ENCODE results near the gene MCC. TPM values are rescaled to one million over a fixed set of nuclear protein-coding genes. Genes with fewer than 3 reads are reported as not detected.

The MCC gene
- total and polyA plus RNA-seq, 4 donors = 4.5 to 20.0 (median 9.7) TPM

- no peak overlapping the region for H3K27ac ChIP-seq (ENCODE audit: low read depth in 1 of 2, low read length in 2 of 2)
- intact Hi-C loops (cut with DNase I) = no loop called here
- H3K27me3 ChIP-seq (ENCODE audit: control insufficient read depth in 1 of 2, insufficient read depth in 2 of 2, low read length in 1 of 2) = no peaks in the 10 kb centered on the region
- no peak for DNase-seq
- no peaks in the 10 kb centered on the region for H3K4me1 ChIP-seq (ENCODE audit: control insufficient read depth in 1 of 2, insufficient read depth in 2 of 2, low read length in 2 of 2)
- H3K9me3 ChIP-seq (ENCODE audit: control insufficient read depth, low read length) = no peaks in the 10 kb centered on the region
- H3K4me3 ChIP-seq (ENCODE audit: low read length in 2 of 2) = no peak overlapping the region
- WGBS, 2 donors = 85% methylated on average over 4 of the region's 4 CpGs
- no peak for ATAC-seq (ENCODE audit: low FRiP score)
- H3K36me3 ChIP-seq (ENCODE audit: control insufficient read depth in 1 of 2, insufficient read depth in 2 of 2, low read length in 1 of 2) = no peaks in the 10 kb centered on the region
These were observed 218.9 kb downstream of the MCC start for GRCh38 chr5:113269023-113269997.

GRCh38 chr5:113268232-113268631 lies 220.0 kb downstream of the MCC start:
- 97 to 99% methylated on average over 4 of the region's 4 CpGs for WGBS, 2 donors

GRCh38 chr5:113267361-113267900 lies 220.8 kb downstream of the MCC start:
- no peak for ATAC-seq (ENCODE audit: low FRiP score)
- no peak overlapping the region for H3K27ac ChIP-seq (ENCODE audit: low read depth in 1 of 2, low read length in 2 of 2)

More at GRCh38 chr5:113268232-113268631, 220.0 kb downstream of the MCC start:
- Histone ChIP-seq H3K4me3 (ENCODE audit: low read length in 2 of 2) (no peak overlapping the region), H3K4me1 (ENCODE audit: control insufficient read depth in 1 of 2, insufficient read depth in 2 of 2, low read length in 2 of 2) (no peaks in the 10 kb centered on the region), H3K27me3 (ENCODE audit: control insufficient read depth in 1 of 2, insufficient read depth in 2 of 2, low read length in 1 of 2) (no peaks in the 10 kb centered on the region), H3K36me3 (ENCODE audit: control insufficient read depth in 1 of 2, insufficient read depth in 2 of 2, low read length in 1 of 2) (no peaks in the 10 kb centered on the region), H3K27ac (ENCODE audit: low read depth in 1 of 2, low read length in 2 of 2) (no peak overlapping the region), H3K9me3 (ENCODE audit: control insufficient read depth, low read length) (no peaks in the 10 kb centered on the region)
- intact Hi-C loops (cut with DNase I) = no loop called here
- DNase-seq (no peak), ATAC-seq (ENCODE audit: low FRiP score) (no peak)

GRCh38 chr5:113266913-113267227 lies 221.4 kb downstream of the MCC start:
- ATAC-seq (ENCODE audit: low FRiP score) = no peak
- Histone ChIP-seq H3K27ac (ENCODE audit: low read depth in 1 of 2, low read length in 2 of 2) (no peak overlapping the region), H3K9me3 (ENCODE audit: control insufficient read depth, low read length) (no peaks in the 10 kb centered on the region), H3K4me3 (ENCODE audit: low read length in 2 of 2) (no peak overlapping the region), H3K36me3 (ENCODE audit: control insufficient read depth in 1 of 2, insufficient read depth in 2 of 2, low read length in 1 of 2) (no peaks in the 10 kb centered on the region), H3K4me1 (ENCODE audit: control insufficient read depth in 1 of 2, insufficient read depth in 2 of 2, low read length in 2 of 2) (no peaks in the 10 kb centered on the region), H3K27me3 (ENCODE audit: control insufficient read depth in 1 of 2, insufficient read depth in 2 of 2, low read length in 1 of 2) (no peaks in the 10 kb centered on the region)
- no peak for DNase-seq
- intact Hi-C loops (cut with DNase I) = no loop called here
- 78 to 82% methylated on average over 3 of the region's 3 CpGs for WGBS, 2 donors

More at GRCh38 chr5:113267361-113267900, 220.8 kb downstream of the MCC start:
- H3K9me3 ChIP-seq (ENCODE audit: control insufficient read depth, low read length) = no peaks in the 10 kb centered on the region
- H3K27me3 ChIP-seq (ENCODE audit: control insufficient read depth in 1 of 2, insufficient read depth in 2 of 2, low read length in 1 of 2) = no peaks in the 10 kb centered on the region
- H3K4me3 ChIP-seq (ENCODE audit: low read length in 2 of 2) = no peak overlapping the region
- intact Hi-C loops (cut with DNase I) = no loop called here
- no peak for DNase-seq
- WGBS, 2 donors = 94 to 95% methylated on average over 6 of the region's 6 CpGs
- H3K4me1 ChIP-seq (ENCODE audit: control insufficient read depth in 1 of 2, insufficient read depth in 2 of 2, low read length in 2 of 2) = no peaks in the 10 kb centered on the region
- no peaks in the 10 kb centered on the region for H3K36me3 ChIP-seq (ENCODE audit: control insufficient read depth in 1 of 2, insufficient read depth in 2 of 2, low read length in 1 of 2)

DNA sequence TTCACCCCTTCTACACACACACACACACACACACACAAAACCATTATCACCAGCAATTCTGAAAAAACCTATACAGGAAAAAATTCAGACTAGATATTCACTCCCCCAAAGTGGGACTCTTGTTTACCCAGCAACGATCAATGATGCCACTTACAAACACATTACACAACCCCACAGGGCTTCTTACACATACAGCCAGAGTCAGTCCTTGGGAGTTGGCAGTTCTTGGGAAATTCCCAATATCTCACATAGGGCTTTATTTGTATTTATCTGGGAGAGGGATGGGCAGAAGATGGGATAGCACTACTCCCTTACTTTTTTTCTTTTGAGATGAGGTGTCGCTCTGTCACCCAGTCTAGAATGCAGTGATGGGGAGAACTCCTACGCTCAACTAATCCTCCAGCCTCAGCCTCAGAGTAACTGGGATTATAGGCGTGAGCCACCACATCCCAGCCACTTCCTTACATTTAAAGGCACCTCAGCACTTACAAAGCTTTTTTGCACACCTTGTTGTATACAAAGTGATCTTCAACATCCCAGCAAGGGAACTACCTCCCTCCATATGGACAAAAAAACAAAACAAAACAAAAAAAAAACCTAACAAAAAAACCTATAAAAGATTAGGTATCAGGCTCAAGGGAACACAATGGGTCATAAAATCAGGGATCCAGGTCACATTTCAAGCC lies 221.9 kb downstream of the MCC start:
- Histone ChIP-seq H3K27me3 (ENCODE audit: control insufficient read depth in 1 of 2, insufficient read depth in 2 of 2, low read length in 1 of 2) (no peaks in the 10 kb centered on the region), H3K9me3 (ENCODE audit: control insufficient read depth, low read length) (no peaks in the 10 kb centered on the region), H3K27ac (ENCODE audit: low read depth in 1 of 2, low read length in 2 of 2) (no peak overlapping the region), H3K4me3 (ENCODE audit: low read length in 2 of 2) (no peak overlapping the region), H3K4me1 (ENCODE audit: control insufficient read depth in 1 of 2, insufficient read depth in 2 of 2, low read length in 2 of 2) (no peaks in the 10 kb centered on the region), H3K36me3 (ENCODE audit: control insufficient read depth in 1 of 2, insufficient read depth in 2 of 2, low read length in 1 of 2) (no peaks in the 10 kb centered on the region)
- ATAC-seq (ENCODE audit: low FRiP score) = no peak
- WGBS, 2 donors = 87% methylated on average over 4 of the region's 4 CpGs
- intact Hi-C loops (cut with DNase I) = no loop called here
- no peak for DNase-seq

DNA sequence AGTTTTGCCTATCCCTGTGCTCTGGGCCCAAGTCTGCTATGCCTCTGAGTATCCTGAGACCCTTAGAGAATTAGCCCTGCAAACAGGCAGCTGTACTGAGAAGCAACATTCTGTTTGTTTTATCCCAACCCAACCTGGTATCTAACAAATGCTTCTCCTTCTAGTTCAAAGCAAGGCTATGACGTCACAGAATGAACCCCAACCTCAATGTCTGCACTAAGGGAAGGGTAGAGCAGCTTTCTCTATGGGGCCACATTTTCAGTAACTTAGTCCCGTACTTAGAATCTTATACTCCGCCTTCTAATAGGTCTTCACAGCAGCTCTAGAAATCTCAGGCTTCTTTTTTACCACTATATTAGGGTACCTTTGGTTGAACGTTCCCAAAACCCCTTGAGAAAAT lies 223.1 kb downstream of the MCC start:
- H3K9me3 ChIP-seq (ENCODE audit: control insufficient read depth, low read length) = no peaks in the 10 kb centered on the region
- no peak overlapping the region for H3K4me3 ChIP-seq (ENCODE audit: low read length in 2 of 2)
- H3K27ac ChIP-seq (ENCODE audit: low read depth in 1 of 2, low read length in 2 of 2) = no peak overlapping the region
- no peaks in the 10 kb centered on the region for H3K36me3 ChIP-seq (ENCODE audit: control insufficient read depth in 1 of 2, insufficient read depth in 2 of 2, low read length in 1 of 2)
- ATAC-seq (ENCODE audit: low FRiP score) = no peak
- WGBS, 2 donors = 91% methylated on average over 4 of the region's 4 CpGs
- DNase-seq = no peak
- H3K27me3 ChIP-seq (ENCODE audit: control insufficient read depth in 1 of 2, insufficient read depth in 2 of 2, low read length in 1 of 2) = no peaks in the 10 kb centered on the region
- no peaks in the 10 kb centered on the region for H3K4me1 ChIP-seq (ENCODE audit: control insufficient read depth in 1 of 2, insufficient read depth in 2 of 2, low read length in 2 of 2)
- intact Hi-C loops (cut with DNase I) = no loop called here

GRCh38 chr5:113264046-113264445 lies 224.2 kb downstream of the MCC start:
- 66 to 67% methylated on average over 6 of the region's 6 CpGs for WGBS, 2 donors
- Histone ChIP-seq H3K36me3 (ENCODE audit: control insufficient read depth in 1 of 2, insufficient read depth in 2 of 2, low read length in 1 of 2) (no peaks in the 10 kb centered on the region), H3K9me3 (ENCODE audit: control insufficient read depth, low read length) (no peaks in the 10 kb centered on the region), H3K4me1 (ENCODE audit: control insufficient read depth in 1 of 2, insufficient read depth in 2 of 2, low read length in 2 of 2) (no peaks in the 10 kb centered on the region), H3K27ac (ENCODE audit: low read depth in 1 of 2, low read length in 2 of 2) (no peak overlapping the region), H3K27me3 (ENCODE audit: control insufficient read depth in 1 of 2, insufficient read depth in 2 of 2, low read length in 1 of 2) (no peaks in the 10 kb centered on the region), H3K4me3 (ENCODE audit: low read length in 2 of 2) (no peak overlapping the region)
- intact Hi-C loops (cut with DNase I) = no loop called here
- no peak for DNase-seq
- ATAC-seq (ENCODE audit: low FRiP score) = no peak

DNA sequence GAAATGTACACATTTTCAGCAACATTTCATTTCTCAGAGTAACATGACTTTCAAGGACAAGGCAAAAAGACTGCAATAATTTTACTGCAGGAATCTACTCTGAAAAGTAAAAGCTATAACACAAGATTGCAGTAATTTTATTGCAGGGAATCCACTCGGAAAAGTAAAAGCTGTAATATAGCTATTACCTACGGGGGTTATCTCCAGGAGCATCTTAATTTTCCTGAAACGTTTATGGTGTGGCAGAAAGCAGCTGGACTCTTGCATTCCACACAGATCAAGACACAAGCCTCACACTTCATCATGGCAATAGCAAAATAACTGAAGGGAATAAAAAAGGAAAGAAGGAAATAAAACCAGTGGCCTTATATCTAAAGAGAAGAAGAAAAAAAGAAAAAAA lies 224.7 kb downstream of the MCC start:
- Histone ChIP-seq H3K9me3 (ENCODE audit: control insufficient read depth, low read length) (no peaks in the 10 kb centered on the region), H3K27ac (ENCODE audit: low read depth in 1 of 2, low read length in 2 of 2) (no peak overlapping the region), H3K4me1 (ENCODE audit: control insufficient read depth in 1 of 2, insufficient read depth in 2 of 2, low read length in 2 of 2) (no peaks in the 10 kb centered on the region), H3K36me3 (ENCODE audit: control insufficient read depth in 1 of 2, insufficient read depth in 2 of 2, low read length in 1 of 2) (no peaks in the 10 kb centered on the region), H3K27me3 (ENCODE audit: control insufficient read depth in 1 of 2, insufficient read depth in 2 of 2, low read length in 1 of 2) (no peaks in the 10 kb centered on the region), H3K4me3 (ENCODE audit: low read length in 2 of 2) (no peak overlapping the region)
- DNase-seq (no peak), ATAC-seq (ENCODE audit: low FRiP score) (no peak)
- intact Hi-C loops (cut with DNase I) = no loop called here
- WGBS, 2 donors = 77 to 80% methylated on average over 3 of the region's 3 CpGs

Data from aorta (tissue), 5 donors.